Ovary (tissue), 9 donors: ENCODE data around the gene IGSF21. TPM values are rescaled to one million over a fixed set of nuclear protein-coding genes. Genes with fewer than 3 reads are reported as not detected.

Experiments used
- DNase-seq, 5 donors: peaks; one replicate each; pipeline ENCODE4 v3.0.0-alpha.2; 2019 to 2020
- H3K27ac ChIP-seq, 2 donors: fragments of 200-600 bp; one replicate each; pipeline versions ENCODE4 v1.5.1 to v1.8.0; 2019 to 2022
- H3K27me3 ChIP-seq: fragments of 200-600 bp; one replicate; pipeline ENCODE4 v1.8.0; 2022
- H3K36me3 ChIP-seq: fragments of 200-600 bp; sonication (generic); one replicate; pipeline ENCODE4 v1.5.1; 2019
- H3K4me1 ChIP-seq: one replicate; pipeline ENCODE4 v1.8.1; 2013; ENCODE audit warnings: mild to moderate bottlenecking, moderate library complexity; ENCODE audit not compliant: insufficient read depth
- H3K4me3 ChIP-seq: fragments of 200-600 bp; sonication (generic); one replicate; pipeline ENCODE4 v1.5.1; 2017
- H3K9me3 ChIP-seq, 2 donors: fragments of 200-600 bp in 1 of 2; sonication (generic) in 1 of 2; one replicate each; pipeline versions ENCODE4 v1.5.1 to v1.8.1; 2013 to 2019; ENCODE audit warnings: mild to moderate bottlenecking in 1 of 2, moderate library complexity in 1 of 2
- EP300 ChIP-seq: sonication (generic); formaldehyde crosslinking; IDR thresholded peaks from one replicate; pipeline ENCODE4 v1.6.1; 2017; ENCODE audit warnings: antibody characterized with exemption
- POLR2A ChIP-seq: fragments of 450-650 bp; IDR thresholded peaks from one replicate; pipeline ENCODE4 v1.6.1; 2017; ENCODE audit warnings: antibody characterized with exemption, mild to moderate bottlenecking, moderate library complexity
- WGBS, 3 donors: extraction: QIAGEN DNeasy Blood & Tissue Kit in 1 of 3; methylation state at CpG; one replicate each; pipeline versions ENCODE4 v1.1.5 to v1.1.7; 2013 to 2017; 5-methylcytosine and 5-hydroxymethylcytosine counted together
- intact Hi-C, 4 donors: fragments of 100-400 bp; cut with DNase I; formaldehyde crosslinking; loops; one replicate each; pipeline versions ENCODE4 v1.11.0 to v1.15.1; 2022 to 2023
- polyA plus RNA-seq, 2 donors: library from polyadenylated mRNA; stranded (reverse); fragments of 200-250 nt in 1 of 2; fragments of 350-450 nt in 1 of 2; fragmentation: Illumina TruSeq in 1 of 2; extraction: RNeasy Lipid Tissue Mini Kit (QIAGEN cat#74804) in 1 of 2; gene quantifications; one replicate each; pipeline ENCODE4 v1.2.3, GENCODE V29; 2013 to 2014
- total RNA-seq, 7 donors: library from RNA; depleted of rRNA in 2 of 7; stranded (reverse); fragments of >200 nt in 2 of 7; fragmentation: NEBNext Ultra II Directional in 3 of 7; extraction: Animal tissue kit (Norgen Biotek cat#: 25700) in 3 of 7; gene quantifications; one replicate each; pipeline versions ENCODE4 v1.1.0 to v1.2.4, GENCODE V29; 2016 to 2023
- TF ChIP-seq, protein P1 (sequence below), 3 donors: fragments of 450-650 bp in 2 of 3; fragments of 200-600 bp in 1 of 3; IDR thresholded peaks; one replicate each; pipeline versions ENCODE4 v1.5.1 to v1.8.0; 2016 to 2022; ENCODE audit warnings: antibody characterized with exemption in 3 of 3, mild to moderate bottlenecking in 1 of 3
- donor health status: DM: no; HTN: no; CAD: no; lungs with moderate emphysema.
- donor health status: DM: no; HTN: no; CAD: no.
- donor health status: Bipolar disorder and iron deficiency.
- donor health status: DM: yes; HTN: yes; CAD: no.
- donor health status: DM: no; HTN: no; CAD: no.
- donor health status: DM: yes; HTN: yes; CAD: no.

Gene IGSF21
- total and polyA plus RNA-seq, 9 donors = 0.24 to 4.5 (median 1.3) TPM

DNA sequence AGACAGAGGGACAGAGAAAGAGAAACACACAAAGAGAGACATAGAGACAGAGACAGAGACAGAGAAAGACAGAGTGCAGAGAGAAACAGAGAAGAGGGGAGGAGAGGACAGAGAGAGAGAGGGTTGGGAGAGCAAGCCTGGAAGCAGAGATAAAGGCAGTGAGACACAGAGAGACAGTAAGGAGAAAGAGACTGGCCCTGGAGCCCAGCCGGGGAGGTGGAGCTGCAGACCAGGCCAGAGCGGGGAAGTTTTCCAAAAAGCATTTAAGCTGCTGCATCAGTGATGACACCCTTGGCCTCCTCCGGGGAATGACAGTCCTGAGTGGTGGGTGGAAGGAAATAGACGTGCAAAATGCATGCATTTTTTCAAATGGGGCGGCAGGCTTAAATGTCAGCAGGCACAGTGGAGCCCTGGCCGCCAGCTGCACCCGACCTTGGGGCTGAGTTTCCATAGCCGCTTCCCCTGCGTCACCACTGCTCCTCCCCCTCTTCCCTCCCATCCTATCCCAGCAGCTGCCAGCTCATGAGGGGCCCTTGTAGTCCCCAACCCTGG lies 277.7 kb downstream of the IGSF21 start:
- Histone ChIP-seq H3K4me1 (peaks cover 10% of the 10 kb centered on the region), H3K27ac (peak overlapping the region in 1 of 2 donors; percentile 85), H3K4me3 (no peak overlapping the region), H3K36me3 (no peaks in the 10 kb centered on the region), H3K9me3 (no peaks in the 10 kb centered on the region), H3K27me3 (no peaks in the 10 kb centered on the region)
- intact Hi-C loops = no loop called here
- 1 to 5% (median 3%) methylated on average over 9 of the region's 9 CpGs for WGBS, 3 donors
- peak; percentile 45 to 80 (median 65) for DNase-seq
- TF ChIP-seq POLR2A (no peak), EP300 (no peak)
- TF ChIP-seq, protein P1, sequence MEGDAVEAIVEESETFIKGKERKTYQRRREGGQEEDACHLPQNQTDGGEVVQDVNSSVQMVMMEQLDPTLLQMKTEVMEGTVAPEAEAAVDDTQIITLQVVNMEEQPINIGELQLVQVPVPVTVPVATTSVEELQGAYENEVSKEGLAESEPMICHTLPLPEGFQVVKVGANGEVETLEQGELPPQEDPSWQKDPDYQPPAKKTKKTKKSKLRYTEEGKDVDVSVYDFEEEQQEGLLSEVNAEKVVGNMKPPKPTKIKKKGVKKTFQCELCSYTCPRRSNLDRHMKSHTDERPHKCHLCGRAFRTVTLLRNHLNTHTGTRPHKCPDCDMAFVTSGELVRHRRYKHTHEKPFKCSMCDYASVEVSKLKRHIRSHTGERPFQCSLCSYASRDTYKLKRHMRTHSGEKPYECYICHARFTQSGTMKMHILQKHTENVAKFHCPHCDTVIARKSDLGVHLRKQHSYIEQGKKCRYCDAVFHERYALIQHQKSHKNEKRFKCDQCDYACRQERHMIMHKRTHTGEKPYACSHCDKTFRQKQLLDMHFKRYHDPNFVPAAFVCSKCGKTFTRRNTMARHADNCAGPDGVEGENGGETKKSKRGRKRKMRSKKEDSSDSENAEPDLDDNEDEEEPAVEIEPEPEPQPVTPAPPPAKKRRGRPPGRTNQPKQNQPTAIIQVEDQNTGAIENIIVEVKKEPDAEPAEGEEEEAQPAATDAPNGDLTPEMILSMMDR (IDR thresholded peaks at IDR 0.05) = no peak

DNA sequence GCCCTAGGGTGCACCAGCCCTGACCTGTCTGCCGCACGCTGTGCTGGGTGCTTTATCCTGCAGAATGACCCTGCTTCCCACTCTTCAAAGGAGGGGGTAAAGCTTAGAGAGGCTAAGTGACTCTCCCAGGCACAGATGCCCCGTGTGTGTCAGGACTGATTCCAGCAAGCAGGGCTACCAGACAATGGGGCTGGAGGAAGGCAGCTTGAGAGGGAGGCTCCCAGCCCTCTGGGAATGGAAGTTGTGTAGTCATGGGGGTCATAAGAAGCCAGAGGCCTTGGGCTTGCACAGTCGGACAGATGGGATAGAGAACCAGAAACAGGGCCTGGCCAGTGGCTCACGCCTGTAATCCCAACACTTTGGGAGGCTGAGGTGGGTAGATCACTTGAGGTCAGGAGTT lies 279.0 kb downstream of the IGSF21 start:
- Histone ChIP-seq H3K27me3 (no peaks in the 10 kb centered on the region), H3K4me3 (no peak overlapping the region), H3K27ac (no peak overlapping the region), H3K4me1 (peaks cover 10% of the 10 kb centered on the region), H3K36me3 (no peaks in the 10 kb centered on the region), H3K9me3 (no peaks in the 10 kb centered on the region)
- intact Hi-C loops = no loop called here
- TF ChIP-seq, protein P1 (IDR thresholded peaks at IDR 0.05) = no peak
- TF ChIP-seq POLR2A = no peak
- no peak for TF ChIP-seq EP300
- WGBS, 3 donors = 81 to 85% (median 85%) methylated on average over 5 of the region's 5 CpGs
- DNase-seq = no peak

DNA sequence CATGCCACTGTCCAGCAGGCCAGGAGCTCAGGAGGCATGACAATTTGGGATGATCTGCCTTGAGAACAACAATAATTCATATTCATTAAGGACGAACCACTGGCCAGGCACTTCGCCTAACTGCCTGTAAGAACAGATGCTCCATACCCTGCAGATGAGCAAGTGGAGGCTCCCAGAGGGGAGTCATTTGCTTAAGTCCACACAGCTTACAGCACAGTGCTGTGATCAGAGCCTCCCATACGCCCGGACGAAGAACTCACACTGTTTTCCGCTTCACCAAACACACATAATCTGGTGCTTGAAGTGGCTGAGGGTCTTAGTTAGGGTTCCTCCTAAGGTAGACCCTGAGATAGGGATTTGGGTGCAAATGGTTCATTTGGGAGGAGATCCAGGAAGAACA lies 279.7 kb downstream of the IGSF21 start:
- H3K4me1 ChIP-seq = peaks cover 10% of the 10 kb centered on the region
- 93 to 95% (median 94%) methylated on average over 6 of the region's 6 CpGs for WGBS, 3 donors
- H3K27me3 ChIP-seq = no peaks in the 10 kb centered on the region
- H3K27ac ChIP-seq = no peak overlapping the region
- intact Hi-C loops = no loop called here
- DNase-seq = no peak
- H3K4me3 ChIP-seq = no peak overlapping the region
- no peaks in the 10 kb centered on the region for H3K9me3 ChIP-seq
- H3K36me3 ChIP-seq = no peaks in the 10 kb centered on the region
- TF ChIP-seq EP300 = no peak
- TF ChIP-seq, protein P1 (IDR thresholded peaks at IDR 0.05) = no peak
- no peak for TF ChIP-seq POLR2A

DNA sequence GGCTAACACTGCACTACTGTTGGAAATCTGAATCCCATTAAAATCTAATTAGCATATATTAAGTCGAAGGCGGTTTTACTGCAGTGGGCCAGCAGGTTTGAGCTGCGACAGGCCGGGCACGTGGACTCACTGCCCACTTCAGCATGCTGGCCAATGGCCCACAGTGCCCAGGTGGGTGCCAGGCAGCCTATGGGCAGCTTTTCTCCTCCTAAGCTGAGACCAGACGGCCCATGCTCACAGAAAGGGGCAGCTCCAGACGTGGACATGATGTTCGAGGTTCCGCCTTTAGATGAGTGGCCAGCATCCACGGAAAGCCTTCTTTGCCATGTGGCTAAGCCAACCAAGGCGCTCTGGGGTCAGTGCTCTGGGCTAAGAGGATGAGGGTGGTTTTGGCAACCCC lies 283.4 kb downstream of the IGSF21 start:
- DNase-seq = no peak
- WGBS, 3 donors = 78 to 87% (median 84%) methylated on average over 11 of the region's 11 CpGs
- no peak overlapping the region for H3K27ac ChIP-seq
- no peak overlapping the region for H3K4me3 ChIP-seq
- H3K9me3 ChIP-seq = no peaks in the 10 kb centered on the region
- H3K36me3 ChIP-seq = no peaks in the 10 kb centered on the region
- no peaks in the 10 kb centered on the region for H3K4me1 ChIP-seq
- TF ChIP-seq EP300 (no peak), POLR2A (no peak)
- TF ChIP-seq, protein P1 (IDR thresholded peaks at IDR 0.05) = no peak
- intact Hi-C loops = no loop called here
- H3K27me3 ChIP-seq = no peaks in the 10 kb centered on the region
